T47D (cell line): ENCODE measurements around the gene TMEM266.

Experiments
- DNase-seq, 2 experiments: peaks; one replicate each; pipeline versions ENCODE4 v3.0.0 to v3.0.0-alpha.2; 2011 to 2012; ENCODE audit warnings: low read depth in 1 of 2, low spot score in 1 of 2
- JUND ChIP-seq: IDR thresholded peaks from 2 replicates; pipeline ENCODE4 v1.6.1; 2012; ENCODE audit warnings: low read depth
- in situ Hi-C: cut with HindIII; loops from 2 replicates; pipeline ENCODE4 v1.10.0; 2016; ENCODE audit warnings: low sequenced_read_pairs, low pct_unique_long_range_greater_than_20kb

Gene TMEM266

GRCh38 chr15:76149291-76149915 lies 89.6 kb downstream of the TMEM266 start:
- in situ Hi-C loops: no loop called here

GRCh38 chr15:76150513-76150912 lies 90.7 kb downstream of the TMEM266 start:
- no peak for TF ChIP-seq JUND
- DNase-seq: no peak
- in situ Hi-C loops: no loop called here

More at GRCh38 chr15:76149291-76149915, 89.6 kb downstream of the TMEM266 start:
- DNase-seq: no peak
- TF ChIP-seq JUND: no peak

GRCh38 chr15:76150971-76151598 lies 91.3 kb downstream of the TMEM266 start:
- in situ Hi-C loops: no loop called here
- no peak for TF ChIP-seq JUND
- DNase-seq: peak; percentile 58 to 68

GRCh38 chr15:76151599-76151974 lies 91.8 kb downstream of the TMEM266 start:
- in situ Hi-C loops: no loop called here
- no peak for DNase-seq

GRCh38 chr15:76152197-76152596 lies 92.4 kb downstream of the TMEM266 start:
- TF ChIP-seq JUND: no peak
- in situ Hi-C loops: no loop called here
- DNase-seq: no peak

More at GRCh38 chr15:76151599-76151974, 91.8 kb downstream of the TMEM266 start:
- TF ChIP-seq JUND: no peak

- no peak for DNase-seq
- no peak for TF ChIP-seq JUND
- in situ Hi-C loops: no loop called here
These were observed 93.7 kb downstream of the TMEM266 start for GRCh38 chr15:76153241-76154197.

GRCh38 chr15:76155731-76156130 lies 95.9 kb downstream of the TMEM266 start:
- in situ Hi-C loops: no loop called here
- DNase-seq: no peak
- TF ChIP-seq JUND: no peak

- DNase-seq: no peak
- in situ Hi-C loops: no loop called here
- TF ChIP-seq JUND: no peak
These were observed 98.4 kb downstream of the TMEM266 start for GRCh38 chr15:76158226-76158625.

- in situ Hi-C loops: no loop called here
- no peak for TF ChIP-seq JUND
- DNase-seq: no peak
These were observed 99.0 kb downstream of the TMEM266 start for GRCh38 chr15:76158815-76159214.

GRCh38 chr15:76159282-76159681 lies 99.5 kb downstream of the TMEM266 start:
- TF ChIP-seq JUND: no peak
- no peak for DNase-seq
- in situ Hi-C loops: no loop called here

- in situ Hi-C loops: no loop called here
These were observed 100.8 kb downstream of the TMEM266 start for GRCh38 chr15:76160426-76161152.

More at GRCh38 chr15:76160426-76161152, 100.8 kb downstream of the TMEM266 start:
- no peak for DNase-seq
- TF ChIP-seq JUND: no peak
